ENCODE measurements around the gene KCNQ2. TPM values are rescaled to one million over a fixed set of nuclear protein-coding genes. Genes with fewer than 3 reads are reported as not detected.
"Not testable (repeated sequence)": the region's sequence is repeated elsewhere in the genome, so short reads cannot be mapped to it uniquely, and the experiment has no call there.

The KCNQ2 gene
- polyA plus RNA-seq, 1 donor: 3.5 TPM

DNA sequence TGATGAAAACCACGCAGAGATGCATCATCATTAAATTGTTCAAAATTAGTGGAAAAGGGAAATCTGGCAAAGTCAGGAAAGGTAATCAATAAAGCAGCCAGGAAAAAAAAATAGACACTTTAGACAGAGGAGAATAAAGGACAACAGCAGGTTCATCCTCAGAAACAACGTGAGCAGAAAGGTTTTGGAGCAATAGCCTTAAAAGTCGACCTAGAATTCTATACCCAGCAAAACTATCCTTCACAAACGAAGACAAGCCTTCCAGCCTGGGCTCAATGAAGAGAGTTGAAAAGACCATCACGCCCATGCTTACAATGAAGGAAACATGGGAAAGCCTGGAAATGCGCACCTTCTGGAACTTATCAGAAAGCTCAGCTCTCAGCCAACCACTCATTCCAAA is 86.6 kb downstream of the KCNQ2 start:
- no peak for DNase-seq (ENCODE audit: low read depth)

DNA sequence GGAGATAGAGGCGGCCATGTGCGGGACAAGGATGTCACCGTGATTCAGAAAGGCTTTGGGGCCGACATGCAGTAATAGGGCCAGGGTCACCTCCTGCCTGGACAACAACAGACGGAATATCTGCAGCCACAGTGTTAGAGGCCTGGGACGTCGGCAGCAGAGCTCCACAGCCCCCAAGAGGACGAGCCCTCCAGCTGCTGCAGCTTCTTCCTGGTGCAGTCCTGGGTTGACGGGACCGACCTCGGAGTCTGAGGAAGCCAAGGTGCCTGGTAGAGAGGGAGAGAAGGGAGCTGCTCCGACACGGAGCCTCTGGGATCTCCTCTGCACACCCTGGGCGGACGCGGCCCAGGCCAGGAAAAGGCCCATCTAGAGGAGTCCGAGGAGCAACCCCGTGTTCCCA is 88.1 kb downstream of the KCNQ2 start:
- no peak for DNase-seq (ENCODE audit: low read depth)

- DNase-seq (ENCODE audit: low read depth): no peak
Observed at GRCh38 chr20:63383556-63383955, 88.9 kb downstream of the KCNQ2 start.

DNA sequence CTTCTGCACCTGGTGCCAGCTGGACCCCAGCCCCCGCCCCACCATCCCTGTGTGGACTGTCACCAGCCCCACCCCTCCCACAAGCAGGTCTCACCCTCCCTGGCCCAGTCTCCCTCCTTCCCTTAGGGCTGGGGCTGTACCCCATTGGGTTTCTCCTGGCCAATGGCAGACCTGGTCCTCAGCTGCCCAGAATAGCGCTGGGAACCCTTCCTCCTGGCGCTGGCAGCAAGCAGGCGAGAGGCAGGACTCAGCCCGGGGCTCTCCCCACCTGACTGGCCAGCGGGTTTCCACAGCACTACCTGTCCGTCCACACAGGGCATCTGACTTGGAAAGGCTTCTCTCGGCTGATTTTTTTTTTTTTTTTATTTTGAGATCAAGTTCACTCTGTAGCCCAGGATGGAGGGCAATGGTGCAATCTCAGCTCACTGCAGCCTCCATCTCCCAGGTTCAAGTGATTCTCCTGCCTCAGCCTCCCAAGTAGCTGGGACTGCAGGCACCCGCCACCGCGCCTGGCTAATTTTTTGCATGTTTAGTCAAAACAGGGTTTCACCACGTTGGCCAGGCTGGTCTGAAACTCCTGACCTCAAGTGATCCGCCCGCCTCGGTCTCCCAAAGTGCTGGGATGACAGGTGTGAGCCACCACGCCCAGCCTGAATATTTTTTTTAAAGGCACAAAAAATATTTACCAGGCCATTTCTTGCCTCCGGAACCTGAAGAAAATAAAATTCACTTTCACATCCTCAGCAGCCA is 89.7 kb downstream of the KCNQ2 start:
- DNase-seq (ENCODE audit: low read depth): no peak

GRCh38 chr20:63381781-63382431 is 90.5 kb downstream of the KCNQ2 start:
- no peak for DNase-seq (ENCODE audit: low read depth)

GRCh38 chr20:63380346-63380870 is 92.0 kb downstream of the KCNQ2 start:
- DNase-seq (ENCODE audit: low read depth): no peak

DNA sequence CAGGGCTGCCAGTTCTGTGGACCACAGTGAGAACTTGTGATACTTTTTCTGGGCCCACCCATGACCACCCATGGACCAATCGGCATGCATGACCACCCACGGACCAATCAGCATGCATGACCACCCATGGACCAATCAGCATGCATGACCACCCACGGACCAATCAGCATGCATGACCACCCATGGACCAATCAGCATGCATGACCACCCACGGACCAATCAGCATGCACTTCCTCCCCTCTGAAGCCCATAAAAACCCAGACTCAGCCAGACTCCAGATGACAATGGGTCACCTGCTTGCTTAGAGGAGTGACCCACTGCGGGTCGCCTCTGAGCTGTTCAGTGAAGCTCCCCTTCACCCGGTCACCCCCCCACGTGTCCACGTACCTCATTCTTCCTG is 92.6 kb downstream of the KCNQ2 start:
- not testable (repeated sequence) for DNase-seq (ENCODE audit: low read depth)

GRCh38 chr20:63379296-63379695 is 93.2 kb downstream of the KCNQ2 start:
- DNase-seq (ENCODE audit: low read depth): no peak

- no peak for DNase-seq (ENCODE audit: low read depth)
Observed at GRCh38 chr20:63378626-63379025, 93.8 kb downstream of the KCNQ2 start.

GRCh38 chr20:63377951-63378381 is 94.5 kb downstream of the KCNQ2 start:
- DNase-seq (ENCODE audit: low read depth): no peak

- DNase-seq (ENCODE audit: low read depth): no peak
Observed at GRCh38 chr20:63377256-63377941, 95.1 kb downstream of the KCNQ2 start.

- no peak for DNase-seq (ENCODE audit: low read depth)
Observed at GRCh38 chr20:63376283-63377250, 95.9 kb downstream of the KCNQ2 start.

DNA sequence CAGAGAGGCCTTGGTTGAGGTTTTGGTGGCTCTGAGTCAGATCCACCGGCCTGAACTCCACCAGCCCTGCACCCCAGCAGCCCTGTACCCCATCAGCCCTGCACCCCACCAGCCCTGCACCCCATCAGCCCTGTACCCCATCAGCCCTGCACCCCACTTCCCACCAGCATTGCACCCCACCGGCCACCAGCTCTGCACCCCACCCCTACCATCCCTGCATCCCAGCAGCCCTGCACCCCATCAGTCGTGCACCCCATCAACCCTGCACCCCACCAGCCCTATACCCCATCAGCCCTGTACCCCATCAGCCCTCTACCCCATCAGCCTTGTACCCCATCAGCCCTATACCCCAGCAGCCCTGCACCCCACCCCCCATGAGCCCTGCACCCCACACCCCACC is 97.0 kb downstream of the KCNQ2 start:
- DNase-seq (ENCODE audit: low read depth): no peak

DNA sequence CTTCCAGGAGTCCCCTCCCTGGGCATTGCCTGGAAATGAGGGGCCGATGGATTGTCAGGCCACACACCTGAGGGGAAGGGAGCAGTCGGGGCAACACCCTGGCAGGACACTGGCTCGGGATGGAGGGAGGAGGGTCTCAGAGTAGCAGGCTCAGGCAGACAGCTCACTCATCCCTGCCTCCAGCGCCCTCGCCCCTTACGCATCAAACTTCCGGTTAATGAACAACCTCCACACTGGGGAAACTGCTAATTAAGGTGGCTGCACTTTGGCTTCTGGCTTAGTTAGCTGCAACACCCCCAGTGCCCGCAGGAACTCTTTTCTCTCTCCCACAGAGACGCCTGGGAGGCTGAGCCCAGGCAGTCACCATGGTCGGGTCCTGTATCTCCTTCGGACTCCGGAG is 98.0 kb downstream of the KCNQ2 start:
- DNase-seq (ENCODE audit: low read depth): no peak

DNA sequence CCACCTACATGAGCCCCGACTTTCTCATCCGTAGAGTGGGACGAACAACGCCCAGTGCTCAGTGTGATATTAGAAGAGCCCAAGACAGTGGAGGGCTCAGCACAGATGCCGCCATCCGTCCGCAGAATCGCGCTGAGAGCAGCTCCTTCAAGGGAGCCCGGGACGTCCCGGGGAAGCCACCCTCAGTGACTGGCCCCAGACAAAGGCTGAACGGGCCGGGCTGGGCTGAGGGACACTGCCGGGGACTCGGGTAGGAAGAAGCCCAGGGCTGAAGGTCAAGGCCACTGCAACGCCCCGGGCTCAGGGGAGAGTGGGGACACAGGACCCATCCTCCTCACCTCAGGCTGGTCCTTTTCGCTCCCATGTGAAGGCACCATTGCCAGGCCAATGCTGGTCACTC is 98.5 kb downstream of the KCNQ2 start:
- DNase-seq (ENCODE audit: low read depth): no peak

GRCh38 chr20:63372971-63373885 is 99.2 kb downstream of the KCNQ2 start:
- DNase-seq (ENCODE audit: low read depth): no peak

DNA sequence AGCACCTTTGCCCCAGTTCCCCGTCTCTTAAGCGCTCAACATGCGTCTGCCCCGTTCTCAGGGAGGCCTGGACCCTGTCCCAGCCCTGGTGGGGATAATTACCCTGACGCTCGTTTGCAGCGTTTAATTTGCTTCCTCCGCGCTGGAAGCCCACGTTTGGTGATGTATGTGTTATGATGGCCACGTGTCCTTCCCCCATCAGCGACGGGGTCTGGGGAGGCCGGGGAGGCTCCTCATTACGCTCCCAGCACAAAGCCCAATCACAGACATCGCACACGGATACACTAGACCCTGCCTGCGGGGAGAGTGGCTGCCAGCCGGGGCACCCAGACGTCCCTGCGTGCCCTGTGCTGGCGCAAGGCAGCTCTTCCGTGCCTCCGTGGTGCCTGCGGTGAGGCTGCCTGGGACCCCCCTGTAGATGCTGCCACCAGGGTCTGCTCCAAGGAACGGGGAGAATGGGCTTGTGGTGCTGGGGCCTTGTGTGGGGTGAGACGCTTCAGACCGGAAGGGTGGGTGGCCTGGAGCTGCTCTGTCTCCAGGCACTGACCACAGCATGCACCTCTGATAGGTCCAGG is 101.1 kb downstream of the KCNQ2 start:
- no peak for DNase-seq (ENCODE audit: low read depth)

DNA sequence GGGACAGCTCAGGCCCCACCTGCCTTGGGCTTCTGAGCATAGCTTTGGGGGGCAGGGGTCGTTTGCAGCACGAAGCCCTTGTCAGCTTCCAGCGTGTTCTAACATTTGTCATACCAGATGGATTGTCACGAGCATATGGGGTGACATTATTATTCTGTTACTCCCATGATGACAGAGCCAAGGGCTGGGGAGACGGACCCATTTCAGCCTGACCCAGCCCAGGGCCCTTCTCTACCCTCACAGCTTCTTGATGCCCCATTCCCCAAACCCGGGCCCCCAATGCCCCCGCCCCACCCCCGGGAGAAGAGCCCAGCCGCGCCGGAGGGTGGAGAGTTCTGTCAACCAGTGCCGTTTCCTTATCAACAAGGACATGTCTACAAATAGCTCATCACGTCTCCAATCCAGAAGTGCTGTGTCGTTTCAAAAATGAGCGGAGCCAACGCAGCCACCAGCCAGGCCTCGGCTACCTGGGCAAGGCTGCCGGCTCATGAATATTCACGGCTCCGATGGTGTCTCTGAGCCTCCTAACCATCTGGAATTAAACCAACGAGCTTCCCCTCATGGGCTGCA is 101.8 kb downstream of the KCNQ2 start:
- no peak for DNase-seq (ENCODE audit: low read depth)

Measured in forelimb muscle (tissue), 1 donor.